ENCODE results near the gene ATP1A4. TPM values are rescaled to one million over a fixed set of nuclear protein-coding genes. Genes with fewer than 3 reads are reported as not detected.

Gene ATP1A4
- total and polyA plus RNA-seq, 9 of the 15 experiments (the other 6 are each of a cell fraction or from before 2014, with no cell fraction given): 0.07 TPM; not detected in 8

- TF ChIP-seq ZNF584 (CRISPR knock-in tag; IDR thresholded peaks at IDR 0.05; ENCODE audit: low read depth): no peak
- TF ChIP-seq ZKSCAN8 (CRISPR knock-in tag; IDR thresholded peaks at IDR 0.05): no peak
- no peak for TF ChIP-seq DLX4 (CRISPR knock-in tag; IDR thresholded peaks at IDR 0.05)
- no peak for TF ChIP-seq MTA3 (IDR thresholded peaks at IDR 0.05; ENCODE audit: borderline replicate concordance)
- TF ChIP-seq ZMIZ1 (IDR thresholded peaks at IDR 0.05; ENCODE audit: low read depth in 2 of 2, low read length in 2 of 2): no peak
- TF ChIP-seq CSDE1 (IDR thresholded peaks at IDR 0.05): no peak
- no peak for TF ChIP-seq ZBTB1 (CRISPR knock-in tag; IDR thresholded peaks at IDR 0.05; ENCODE audit: borderline replicate concordance, low read depth)
- no peak for TF ChIP-seq ATF3 (IDR thresholded peaks at IDR 0.05)
- TF ChIP-seq ATF3 (CRISPR knock-in tag; conservative IDR thresholded peaks at IDR 0.05): no peak
- TF ChIP-seq NR3C1 (CRISPR knock-in tag; IDR thresholded peaks at IDR 0.05): no peak
- no peak for TF ChIP-seq THRA (IDR thresholded peaks at IDR 0.05)
- TF ChIP-seq SAFB2 (IDR thresholded peaks at IDR 0.05; ENCODE audit: borderline replicate concordance, low read depth, low read length, severe bottlenecking): no peak
- no peak for TF ChIP-seq SLC30A9 (CRISPR knock-in tag; IDR thresholded peaks at IDR 0.05)
Measured at GRCh38 chr1:160156361-160156760, 5.0 kb downstream of the ATP1A4 start (continued).

All from K562 (cell line).